Measurements from ENCODE around the gene MAPK12. TPM values are rescaled to one million over a fixed set of nuclear protein-coding genes. Genes with fewer than 3 reads are reported as not detected.

The MAPK12 gene
- total and polyA plus RNA-seq, 2 donors from 2014 or later = 13.4 to 15.9 TPM

GRCh38 chr22:50242406-50242949 is 19.0 kb downstream of the MAPK12 start:
- peaks cover 0 to 17% (median 0%) of the 10 kb centered on the region in 3 donors for H3K36me3 ChIP-seq (ENCODE audit: control insufficient read depth in 2 of 3, insufficient read depth in 3 of 3, low read length in 3 of 3)
- no peak for DNase-seq
- no peak for FAIRE-seq
- no peaks in the 10 kb centered on the region for H3K27me3 ChIP-seq (ENCODE audit: control insufficient read depth, insufficient read depth, low read length)
- H3K9me3 ChIP-seq (ENCODE audit: control insufficient read depth in 2 of 3, insufficient read depth in 1 of 3, low read length in 3 of 3) = no peaks in the 10 kb centered on the region
- TF ChIP-seq CTCF (IDR thresholded peaks at IDR 0.05; ENCODE audit: borderline replicate concordance, extremely low read depth, insufficient read depth) = no peak
- H3K9ac ChIP-seq (ENCODE audit: low read length in 3 of 3) = peak overlapping the region in 2 of 3 donors; percentile 40 to 59
- H3K27ac ChIP-seq (ENCODE audit: low read depth in 2 of 2, low read length in 2 of 2) = no peak overlapping the region
- H3K4me3 ChIP-seq (ENCODE audit: low read length in 3 of 3) = peak overlapping the region; percentile 57 to 93 (median 57)
- peaks cover 4 to 29% (median 11%) of the 10 kb centered on the region in 3 donors for H3K4me1 ChIP-seq (ENCODE audit: control insufficient read depth in 2 of 3, insufficient read depth in 2 of 3, low read depth in 1 of 3, low read length in 3 of 3)
- intact Hi-C loops (cut with DNase I) = no loop called here

GRCh38 chr22:50238755-50239154 is 22.7 kb downstream of the MAPK12 start:
- H3K4me3 ChIP-seq (ENCODE audit: low read length in 3 of 3) = no peak overlapping the region
- no peak for TF ChIP-seq CTCF (IDR thresholded peaks at IDR 0.05; ENCODE audit: borderline replicate concordance, extremely low read depth, insufficient read depth)
- FAIRE-seq (no peak), DNase-seq (no peak)
- no peaks in the 10 kb centered on the region for H3K9me3 ChIP-seq (ENCODE audit: control insufficient read depth in 2 of 3, insufficient read depth in 1 of 3, low read length in 3 of 3)
- intact Hi-C loops (cut with DNase I) = no loop called here
- peaks cover 4 to 15% (median 11%) of the 10 kb centered on the region in 3 donors for H3K4me1 ChIP-seq (ENCODE audit: control insufficient read depth in 2 of 3, insufficient read depth in 2 of 3, low read depth in 1 of 3, low read length in 3 of 3)
- peaks cover 0 to 15% (median 4%) of the 10 kb centered on the region in 3 donors for H3K36me3 ChIP-seq (ENCODE audit: control insufficient read depth in 2 of 3, insufficient read depth in 3 of 3, low read length in 3 of 3)
- no peak overlapping the region for H3K9ac ChIP-seq (ENCODE audit: low read length in 3 of 3)
- H3K27ac ChIP-seq (ENCODE audit: low read depth in 2 of 2, low read length in 2 of 2) = no peak overlapping the region
- H3K27me3 ChIP-seq (ENCODE audit: control insufficient read depth, insufficient read depth, low read length) = no peaks in the 10 kb centered on the region

GRCh38 chr22:50236731-50237409 is 24.6 kb downstream of the MAPK12 start:
- Histone ChIP-seq H3K36me3 (ENCODE audit: control insufficient read depth in 2 of 3, insufficient read depth in 3 of 3, low read length in 3 of 3) (peaks cover 0 to 15% (median 6%) of the 10 kb centered on the region in 3 donors), H3K4me1 (ENCODE audit: control insufficient read depth in 2 of 3, insufficient read depth in 2 of 3, low read depth in 1 of 3, low read length in 3 of 3) (peaks cover 0 to 8% (median 6%) of the 10 kb centered on the region in 3 donors), H3K27ac (ENCODE audit: low read depth in 2 of 2, low read length in 2 of 2) (no peak overlapping the region), H3K27me3 (ENCODE audit: control insufficient read depth, insufficient read depth, low read length) (no peaks in the 10 kb centered on the region), H3K9me3 (ENCODE audit: control insufficient read depth in 2 of 3, insufficient read depth in 1 of 3, low read length in 3 of 3) (no peaks in the 10 kb centered on the region), H3K4me3 (ENCODE audit: low read length in 3 of 3) (no peak overlapping the region), H3K9ac (ENCODE audit: low read length in 3 of 3) (no peak overlapping the region)
- peak; percentile 30 for TF ChIP-seq CTCF (IDR thresholded peaks at IDR 0.05; ENCODE audit: borderline replicate concordance, extremely low read depth, insufficient read depth)
- DNase-seq = peak in 1 of 5 donors; percentile 55
- FAIRE-seq = no peak
- intact Hi-C loops (cut with DNase I) = no loop called here
